ENCODE data around the gene HIGD1B. TPM values are rescaled to one million over a fixed set of nuclear protein-coding genes. Genes with fewer than 3 reads are reported as not detected.

Gene HIGD1B
- total RNA-seq, result under 1 TPM in 1 of 4 donors, not detected in 3; 0.96 TPM

DNA sequence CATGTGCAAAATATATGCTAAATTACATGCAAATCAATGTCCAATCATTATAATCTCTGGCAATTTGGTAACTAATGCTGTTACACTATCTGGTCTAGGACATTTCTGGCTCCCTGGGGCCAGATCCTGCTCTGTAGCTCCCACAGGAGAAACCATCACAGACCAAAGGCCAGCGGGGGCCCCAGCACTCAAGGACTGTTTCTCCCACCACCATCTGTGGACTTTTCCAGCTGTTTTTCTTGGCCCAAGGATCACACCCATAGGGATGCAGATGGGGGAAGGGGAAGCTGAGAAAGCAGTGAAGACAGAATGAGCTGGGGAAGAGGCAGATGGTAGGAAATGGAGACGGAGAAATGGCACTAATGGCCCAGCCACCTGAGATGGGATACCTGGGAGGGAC is at the start of gene HIGD1B:
Gene HIGD1B, plus strand, starts transcription at position 298 of the 400 bp plus-strand sequence. CDS start 270 bp downstream, outside the sequence.
- no peak within 1 kb of the TSS for H3K27ac ChIP-seq
- no peak for DNase-seq
- intact Hi-C loops (cut with DNase I; ENCODE audit: low total_unique reads) (no loop called here), in situ Hi-C loops (cut with MboI; ENCODE audit: low pct_ligation_motif_present in 1 of 4, low pct_unique_long_range_greater_than_20kb in 1 of 4, low sequenced_read_pairs in 3 of 4) (no loop called here)
- H3K27me3 ChIP-seq, result peaks cover under 1% of the 10 kb centered on the region
- H3K9me3 ChIP-seq, result no peaks in the 10 kb centered on the region
- no peak within 1 kb of the TSS for H3K4me3 ChIP-seq
- H3K36me3 ChIP-seq, result peaks cover 0 to 19% (median 9%) of the 10 kb centered on the region in 4 donors
- TF ChIP-seq POLR2AphosphoS5 (IDR thresholded peaks at IDR 0.05) (no peak), POLR2A (IDR thresholded peaks at IDR 0.05) (no peak), EP300 (IDR thresholded peaks at IDR 0.05; ENCODE audit: low read depth) (no peak), CTCF (IDR thresholded peaks at IDR 0.05) (no peak)
- peaks cover 0 to 12% (median 0%) of the 10 kb centered on the region in 4 donors for H3K4me1 ChIP-seq
- WGBS, 2 donors (ENCODE audit: low coverage in 1 of 2), result 75 to 85% methylated on average over 2 of the region's 2 CpGs

DNA sequence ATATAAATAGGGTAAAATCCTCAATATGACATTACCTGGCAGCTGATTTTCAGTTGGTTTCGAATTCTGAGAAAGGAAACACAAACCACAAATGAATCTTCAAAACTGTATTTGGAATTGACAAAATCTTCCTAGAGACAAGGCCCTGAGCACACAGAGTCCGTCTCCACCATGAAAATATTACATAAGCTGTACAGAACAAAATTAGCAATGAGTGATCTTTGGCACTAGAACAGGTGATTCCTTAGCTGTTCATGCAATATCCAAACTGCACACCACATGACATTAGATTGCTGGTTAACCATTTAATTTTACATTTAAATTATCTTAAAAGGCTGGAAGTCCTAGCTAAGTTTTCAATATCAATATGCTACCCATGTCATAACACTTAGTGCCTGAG is 49.3 kb upstream of the HIGD1B start:
- in situ Hi-C loops (cut with MboI; ENCODE audit: low pct_ligation_motif_present in 1 of 4, low pct_unique_long_range_greater_than_20kb in 1 of 4, low sequenced_read_pairs in 3 of 4) (no loop called here), intact Hi-C loops (cut with DNase I; ENCODE audit: low total_unique reads) (no loop called here)
- no peak for DNase-seq
- TF ChIP-seq EP300 (IDR thresholded peaks at IDR 0.05; ENCODE audit: low read depth), result no peak
- TF ChIP-seq POLR2AphosphoS5 (IDR thresholded peaks at IDR 0.05), result no peak
- no peak for TF ChIP-seq POLR2A (IDR thresholded peaks at IDR 0.05)
- no peak for TF ChIP-seq CTCF (IDR thresholded peaks at IDR 0.05)
- H3K4me3 ChIP-seq, result no peak overlapping the region
- 56 to 60% methylated on average over 2 of the region's 2 CpGs for WGBS, 2 donors (ENCODE audit: low coverage in 1 of 2)
- no peaks in the 10 kb centered on the region for H3K9me3 ChIP-seq
- H3K27ac ChIP-seq, result peak overlapping the region; percentile 70 to 85 (median 78)
- peaks cover 0 to 24% (median 4%) of the 10 kb centered on the region in 4 donors for H3K4me1 ChIP-seq
- no peaks in the 10 kb centered on the region for H3K27me3 ChIP-seq
- H3K36me3 ChIP-seq, result no peaks in the 10 kb centered on the region

DNA sequence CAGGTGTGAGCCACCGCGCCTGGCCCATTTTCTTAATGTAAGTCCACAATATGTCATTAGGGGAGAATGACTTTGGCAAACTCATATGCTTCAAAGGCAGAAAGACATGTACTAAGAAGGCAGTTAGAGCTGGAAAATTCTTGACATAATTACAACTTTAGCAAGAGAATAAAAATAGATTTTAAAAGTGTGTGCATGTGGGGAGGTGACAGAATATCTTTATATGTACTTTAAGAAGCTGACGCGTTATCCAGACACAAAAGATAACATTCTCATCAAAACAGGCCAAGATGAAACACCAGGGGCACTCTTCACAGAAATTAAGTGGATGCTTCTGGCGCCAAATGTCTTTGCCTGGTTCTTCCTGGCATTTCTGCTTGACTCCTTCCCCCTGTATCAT is 45.8 kb upstream of the HIGD1B start:
- WGBS, 2 donors (ENCODE audit: low coverage in 1 of 2), result 81 to 93% methylated on average over 5 of the region's 5 CpGs
- Histone ChIP-seq H3K36me3 (no peaks in the 10 kb centered on the region), H3K9me3 (no peaks in the 10 kb centered on the region), H3K27me3 (peaks cover 4% of the 10 kb centered on the region), H3K27ac (peak overlapping the region; percentile 67 to 85 (median 78)), H3K4me3 (no peak overlapping the region), H3K4me1 (peaks cover 0 to 29% (median 2%) of the 10 kb centered on the region in 4 donors)
- no peak for TF ChIP-seq POLR2A (IDR thresholded peaks at IDR 0.05)
- no peak for TF ChIP-seq CTCF (IDR thresholded peaks at IDR 0.05)
- TF ChIP-seq POLR2AphosphoS5 (IDR thresholded peaks at IDR 0.05), result no peak
- no peak for TF ChIP-seq EP300 (IDR thresholded peaks at IDR 0.05; ENCODE audit: low read depth)
- no peak for DNase-seq
- intact Hi-C loops (cut with DNase I; ENCODE audit: low total_unique reads) (no loop called here), in situ Hi-C loops (cut with MboI; ENCODE audit: low pct_ligation_motif_present in 1 of 4, low pct_unique_long_range_greater_than_20kb in 1 of 4, low sequenced_read_pairs in 3 of 4) (no loop called here)

DNA sequence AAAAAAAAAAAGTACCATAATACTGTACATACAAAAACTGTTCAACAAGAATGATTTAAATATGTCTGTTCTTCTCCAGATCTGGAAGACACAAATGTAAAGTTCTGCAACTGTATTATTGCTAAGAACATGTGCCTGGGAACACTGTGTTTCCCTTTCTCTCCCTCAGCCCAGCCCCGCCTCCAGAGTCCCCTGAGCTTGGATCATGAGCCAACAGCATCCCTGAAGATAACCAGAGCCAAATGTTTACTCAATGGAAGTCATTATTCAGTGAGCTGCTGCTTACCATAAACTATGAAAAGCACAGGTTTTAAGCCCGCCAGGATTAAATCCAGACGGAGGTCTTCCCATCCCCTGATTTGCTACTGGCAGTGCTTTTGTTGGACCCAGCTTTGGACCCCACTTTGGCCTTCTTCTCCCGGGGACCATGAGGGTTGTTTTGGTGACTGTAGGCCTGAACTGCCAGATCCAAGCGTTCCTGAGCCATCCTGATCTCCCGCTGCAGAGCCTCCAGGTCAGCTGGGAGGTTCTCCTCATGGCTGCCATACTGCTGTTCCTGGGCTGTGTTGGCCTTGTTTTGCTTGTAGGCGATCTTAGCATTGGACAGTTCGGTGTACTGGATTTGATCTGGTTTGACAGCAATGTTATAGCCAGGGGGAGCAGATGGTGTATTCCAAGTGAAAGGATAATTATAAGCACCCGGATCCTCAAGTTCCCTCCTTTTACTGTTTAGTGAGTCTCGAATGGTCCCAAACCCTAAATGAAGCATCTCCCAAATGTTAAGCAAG is 43.2 kb upstream of the HIGD1B start:
- peaks cover 6% of the 10 kb centered on the region for H3K27me3 ChIP-seq
- no peak overlapping the region for H3K4me3 ChIP-seq
- no peaks in the 10 kb centered on the region for H3K36me3 ChIP-seq
- in situ Hi-C loops (cut with MboI; ENCODE audit: low pct_ligation_motif_present in 1 of 4, low pct_unique_long_range_greater_than_20kb in 1 of 4, low sequenced_read_pairs in 3 of 4) (no loop called here), intact Hi-C loops (cut with DNase I; ENCODE audit: low total_unique reads) (no loop called here)
- WGBS, 2 donors (ENCODE audit: low coverage in 1 of 2), result 77% methylated on average over 8 of the region's 10 CpGs; no CpG with 5 or more reads in 1 of the 2 donors
- peak overlapping the region; percentile 67 to 85 (median 78) for H3K27ac ChIP-seq
- peaks cover 0 to 27% (median 2%) of the 10 kb centered on the region in 4 donors for H3K4me1 ChIP-seq
- peak; percentile 45 for DNase-seq
- H3K9me3 ChIP-seq, result no peaks in the 10 kb centered on the region
- TF ChIP-seq POLR2A (IDR thresholded peaks at IDR 0.05), result no peak
- TF ChIP-seq EP300 (IDR thresholded peaks at IDR 0.05; ENCODE audit: low read depth), result peak; percentile 72
- peak; percentile 71 to 77 (median 74) for TF ChIP-seq POLR2AphosphoS5 (IDR thresholded peaks at IDR 0.05)
- no peak for TF ChIP-seq CTCF (IDR thresholded peaks at IDR 0.05)
